Gastroesophageal sphincter (tissue), 4 donors: ENCODE results near the gene RMDN2. TPM values are rescaled to one million over a fixed set of nuclear protein-coding genes. Genes with fewer than 3 reads are reported as not detected.

Experiments used
- ATAC-seq: fragments of 150-250 bp; one replicate; pipeline ENCODE4 v1.9.1; 2016; ENCODE audit warnings: mild to moderate bottlenecking, moderate library complexity
- H3K27ac ChIP-seq, 4 donors: fragments of 200-600 bp; sonication (generic) in 3 of 4; 1 replicate in 3 of 4; 2 replicates in 1 of 4; pipeline ENCODE4 v1.5.1; 2016 to 2019
- H3K27me3 ChIP-seq: fragments of 200-600 bp; sonication (generic); one replicate; pipeline ENCODE4 v1.5.1; 2019
- H3K36me3 ChIP-seq, 2 donors: fragments of 200-600 bp; sonication (generic); one replicate each; pipeline ENCODE4 v1.5.1; 2019; ENCODE audit warnings: control low read depth in 1 of 2
- H3K4me1 ChIP-seq, 3 donors: fragments of 200-600 bp; sonication (generic); 1 replicate in 2 of 3; 2 replicates in 1 of 3; pipeline ENCODE4 v1.5.1; 2016 to 2019; ENCODE audit warnings: control low read depth in 2 of 3
- H3K4me3 ChIP-seq, 2 donors: fragments of 200-600 bp; sonication (generic); one replicate each; pipeline ENCODE4 v1.5.1; 2019; ENCODE audit warnings: mild to moderate bottlenecking in 1 of 2, moderate library complexity in 1 of 2
- H3K9me3 ChIP-seq, 3 donors: fragments of 200-600 bp; sonication (generic); one replicate each; pipeline ENCODE4 v1.5.1; 2017 to 2019; ENCODE audit warnings: control low read depth in 2 of 3
- CTCF ChIP-seq, 4 experiments: fragments of 200-600 bp in 2 of 4; fragments of 450-650 bp in 2 of 4; sonication (generic) in 1 of 4; IDR thresholded peaks; one replicate each; pipeline ENCODE4 v1.5.1; 2017 to 2019; ENCODE audit warnings: antibody characterized with exemption in 4 of 4, mild to moderate bottlenecking in 2 of 4, moderate library complexity in 2 of 4
- EP300 ChIP-seq: sonication (generic); formaldehyde crosslinking; IDR thresholded peaks from one replicate; pipeline ENCODE4 v1.6.1; 2017; ENCODE audit warnings: antibody characterized with exemption, mild to moderate bottlenecking
- POLR2A ChIP-seq, 2 donors: fragments of 450-650 bp; IDR thresholded peaks; one replicate each; pipeline ENCODE4 v1.6.1; 2017; ENCODE audit warnings: antibody characterized with exemption in 2 of 2, mild to moderate bottlenecking in 2 of 2, moderate library complexity in 1 of 2
- POLR2AphosphoS5 ChIP-seq: sonication (generic); formaldehyde crosslinking; IDR thresholded peaks from one replicate; pipeline ENCODE4 v1.6.1; 2017; ENCODE audit warnings: antibody characterized with exemption
- WGBS, 2 donors: methylation state at CpG; one replicate each; pipeline ENCODE4 v1.1.5; 2018; ENCODE audit warnings: low coverage in 1 of 2; 5-methylcytosine and 5-hydroxymethylcytosine counted together
- total RNA-seq, 4 donors: library from RNA; depleted of rRNA; stranded (reverse); fragments of >200 nt; gene quantifications; one replicate each; pipeline ENCODE4 v1.1.0, GENCODE V29; 2016

The RMDN2 gene
- total RNA-seq, 4 donors from 2014 or later = 9.3 to 12.5 (median 11.4) TPM

GRCh38 chr2:38065502-38066135 lies 140.5 kb downstream of the RMDN2 start:
- Histone ChIP-seq H3K4me1 (peaks cover 0 to 4% (median 0%) of the 10 kb centered on the region in 3 donors), H3K9me3 (no peaks in the 10 kb centered on the region), H3K27ac (no peak overlapping the region), H3K4me3 (no peak overlapping the region), H3K27me3 (no peaks in the 10 kb centered on the region), H3K36me3 (no peaks in the 10 kb centered on the region)
- WGBS, 2 donors = 67 to 92% methylated on average over 5 to 6 of the region's 6 CpGs
- ATAC-seq = no peak
- TF ChIP-seq EP300 (no peak), POLR2AphosphoS5 (no peak), POLR2A (IDR thresholded peaks at IDR 0.05) (no peak), CTCF (IDR thresholded peaks at IDR 0.05) (no peak)

- Histone ChIP-seq H3K4me3 (no peak overlapping the region), H3K27ac (no peak overlapping the region), H3K4me1 (peaks cover 0 to 4% (median 0%) of the 10 kb centered on the region in 3 donors), H3K36me3 (no peaks in the 10 kb centered on the region), H3K9me3 (no peaks in the 10 kb centered on the region), H3K27me3 (no peaks in the 10 kb centered on the region)
- 54 to 66% methylated on average over 3 to 6 of the region's 6 CpGs for WGBS, 2 donors
- TF ChIP-seq EP300 (no peak), POLR2AphosphoS5 (no peak), POLR2A (IDR thresholded peaks at IDR 0.05) (no peak), CTCF (IDR thresholded peaks at IDR 0.05) (no peak)
- ATAC-seq = no peak
Measured at GRCh38 chr2:38066421-38067115, 141.5 kb downstream of the RMDN2 start.

Other genes with a start within 250 kb of the RMDN2 start
- 100 to 1,000 TPM in 1 of 4 donors, 10 to 100 TPM in 3; 19.5 to 156 (median 35.6) TPM for gene CYP1B1, start 150.9 kb downstream of the RMDN2 start, total RNA-seq